Activated naive CD4-positive, alpha-beta T cell treated with Interleukin-2 at 50 U/mL for 16 hours (primary cell): ENCODE measurements around the gene SMARCA4.

ENCODE experiments used
- DNase-seq: peaks from one replicate; pipeline ENCODE4 v3.0.0-alpha.2; 2020

The SMARCA4 gene

GRCh38 chr19:11108746-11109145, 147.9 kb downstream of the SMARCA4 start:
- DNase-seq = no peak

GRCh38 chr19:11111117-11111770, 150.4 kb downstream of the SMARCA4 start:
- DNase-seq = no peak

- no peak for DNase-seq
These were observed 150.9 kb downstream of the SMARCA4 start for GRCh38 chr19:11111771-11112144.
